ENCODE measurements around the gene EP400. TPM values are rescaled to one million over a fixed set of nuclear protein-coding genes. Genes with fewer than 3 reads are reported as not detected.

Gene EP400
- total and polyA plus RNA-seq, 9 of the 15 experiments (the other 6 are each of a cell fraction or from before 2014, with no cell fraction given) = 4.5 to 58.0 (median 7.0) TPM

- TF ChIP-seq CTCF (IDR thresholded peaks at IDR 0.05 in 2 of 3, conservative IDR thresholded peaks at IDR 0.05 in 1 of 3; ENCODE audit: insufficient read depth in 2 of 3, low read depth in 1 of 3, low read length in 3 of 3) = peak; percentile 40 to 84 (median 84); a peak in 5 of 6 replicates
- no peak for TF ChIP-seq NFE2L1 (tag; IDR thresholded peaks at IDR 0.05; ENCODE audit: borderline replicate concordance, low read depth)
- TF ChIP-seq EZH2 (IDR thresholded peaks at IDR 0.05; ENCODE audit: borderline replicate concordance, low read depth, low read length) = no peak
- no peak for TF ChIP-seq CBFB (CRISPR knock-in tag; IDR thresholded peaks at IDR 0.05)
- TF ChIP-seq ZZZ3 (IDR thresholded peaks at IDR 0.05) = no peak
- no peak for TF ChIP-seq NUFIP1 (IDR thresholded peaks at IDR 0.05; ENCODE audit: partially characterized antibody)
- TF ChIP-seq, protein P1, sequence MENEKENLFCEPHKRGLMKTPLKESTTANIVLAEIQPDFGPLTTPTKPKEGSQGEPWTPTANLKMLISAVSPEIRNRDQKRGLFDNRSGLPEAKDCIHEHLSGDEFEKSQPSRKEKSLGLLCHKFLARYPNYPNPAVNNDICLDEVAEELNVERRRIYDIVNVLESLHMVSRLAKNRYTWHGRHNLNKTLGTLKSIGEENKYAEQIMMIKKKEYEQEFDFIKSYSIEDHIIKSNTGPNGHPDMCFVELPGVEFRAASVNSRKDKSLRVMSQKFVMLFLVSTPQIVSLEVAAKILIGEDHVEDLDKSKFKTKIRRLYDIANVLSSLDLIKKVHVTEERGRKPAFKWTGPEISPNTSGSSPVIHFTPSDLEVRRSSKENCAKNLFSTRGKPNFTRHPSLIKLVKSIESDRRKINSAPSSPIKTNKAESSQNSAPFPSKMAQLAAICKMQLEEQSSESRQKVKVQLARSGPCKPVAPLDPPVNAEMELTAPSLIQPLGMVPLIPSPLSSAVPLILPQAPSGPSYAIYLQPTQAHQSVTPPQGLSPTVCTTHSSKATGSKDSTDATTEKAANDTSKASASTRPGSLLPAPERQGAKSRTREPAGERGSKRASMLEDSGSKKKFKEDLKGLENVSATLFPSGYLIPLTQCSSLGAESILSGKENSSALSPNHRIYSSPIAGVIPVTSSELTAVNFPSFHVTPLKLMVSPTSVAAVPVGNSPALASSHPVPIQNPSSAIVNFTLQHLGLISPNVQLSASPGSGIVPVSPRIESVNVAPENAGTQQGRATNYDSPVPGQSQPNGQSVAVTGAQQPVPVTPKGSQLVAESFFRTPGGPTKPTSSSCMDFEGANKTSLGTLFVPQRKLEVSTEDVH (IDR thresholded peaks at IDR 0.05; ENCODE audit: low read depth, partially characterized antibody) = no peak
- no peak for TF ChIP-seq ZNF586 (CRISPR knock-in tag; conservative IDR thresholded peaks at IDR 0.05)
- TF ChIP-seq FOXM1 (IDR thresholded peaks at IDR 0.05; ENCODE audit: low read depth) = no peak
- TF ChIP-seq FOXM1 (CRISPR knock-in tag; IDR thresholded peaks at IDR 0.05; ENCODE audit: low read depth) = peak; percentile 68; the same call in 1 of the 2 replicates
- TF ChIP-seq ILF3 (IDR thresholded peaks at IDR 0.05; ENCODE audit: borderline replicate concordance) = 0 out of 2 replicates have a peak, but pooled peaks have one; percentile 13
- TF ChIP-seq HDGF (IDR thresholded peaks at IDR 0.05) = no peak
- TF ChIP-seq SIN3A (IDR thresholded peaks at IDR 0.05; ENCODE audit: borderline replicate concordance in 2 of 2, control insufficient read depth in 1 of 2, low read depth in 2 of 2, low read length in 2 of 2) = peak in 1 of 2 experiments; percentile 43; a peak in 2 of 4 replicates
- TF ChIP-seq, protein P2, sequence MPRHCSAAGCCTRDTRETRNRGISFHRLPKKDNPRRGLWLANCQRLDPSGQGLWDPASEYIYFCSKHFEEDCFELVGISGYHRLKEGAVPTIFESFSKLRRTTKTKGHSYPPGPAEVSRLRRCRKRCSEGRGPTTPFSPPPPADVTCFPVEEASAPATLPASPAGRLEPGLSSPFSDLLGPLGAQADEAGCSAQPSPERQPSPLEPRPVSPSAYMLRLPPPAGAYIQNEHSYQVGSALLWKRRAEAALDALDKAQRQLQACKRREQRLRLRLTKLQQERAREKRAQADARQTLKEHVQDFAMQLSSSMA (CRISPR knock-in tag; IDR thresholded peaks at IDR 0.05) = no peak; the same call in 1 of the 2 replicates
- no peak for TF ChIP-seq HNRNPUL1 (IDR thresholded peaks at IDR 0.05; ENCODE audit: low read length)
- peak; percentile 85 for TF ChIP-seq RBFOX2 (IDR thresholded peaks at IDR 0.05; ENCODE audit: low read depth, low read length)
- no peak for TF ChIP-seq DIDO1 (tag; IDR thresholded peaks at IDR 0.05; ENCODE audit: low read depth)
- TF ChIP-seq ZMIZ1 (IDR thresholded peaks at IDR 0.05; ENCODE audit: low read depth in 2 of 2, low read length in 2 of 2) = peak in 1 of 2 experiments; percentile 49; a peak in 1 of 4 replicates
These were observed at the start of gene EP400 (continued) for GRCh38 chr12:131949431-131950181.
